Measurements from ENCODE around the gene RTN4. TPM values are rescaled to one million over a fixed set of nuclear protein-coding genes. Genes with fewer than 3 reads are reported as not detected.

Gene RTN4
- total and polyA plus RNA-seq, 2 experiments from 2014 or later: 218 to 221 TPM

GRCh38 chr2:55063713-55064323 is 13.6 kb upstream of the RTN4 start:
- no peaks in the 10 kb centered on the region for H3K9me3 Mint-ChIP-seq
- DNase-seq (ENCODE audit: low spot score): no peak
- peak; percentile 88 for ATAC-seq

GRCh38 chr2:55063226-55063625 is 13.0 kb upstream of the RTN4 start:
- Histone ChIP-seq H4K20me1 (replicated peaks; ENCODE audit: insufficient read depth) (no peaks in the 10 kb centered on the region), H3K9me2 (ENCODE audit: insufficient read depth) (no peaks in the 10 kb centered on the region), H2AFZ (no peak overlapping the region), H3K27me3 (ENCODE audit: insufficient read depth) (no peaks in the 10 kb centered on the region), H3F3A (replicated peaks; ENCODE audit: low read depth) (no peaks in the 10 kb centered on the region), H3K79me2 (replicated peaks; ENCODE audit: insufficient read depth) (no peaks in the 10 kb centered on the region), H3K27ac (ENCODE audit: low read depth) (no peak overlapping the region), H3K4me2 (no peak overlapping the region), H3K4me3 (no peak overlapping the region), H3K4me1 (ENCODE audit: insufficient read depth) (no peaks in the 10 kb centered on the region), H3K36me3 (ENCODE audit: insufficient read depth) (no peaks in the 10 kb centered on the region)
- DNase-seq (ENCODE audit: low spot score) (no peak), ATAC-seq (no peak)
- Mint-ChIP-seq H3K4me1 (no peaks in the 10 kb centered on the region), H3K27ac (no peak overlapping the region), H3K36me3 (ENCODE audit: low read depth) (no peaks in the 10 kb centered on the region), H3K4me3 (no peak overlapping the region), H3K9me3 (no peaks in the 10 kb centered on the region), H3K27me3 (ENCODE audit: insufficient read depth, low read depth, poor library complexity) (peaks cover 3% of the 10 kb centered on the region)
- TF ChIP-seq ZNF114 (CRISPR knock-in tag; IDR thresholded peaks at IDR 0.05) (no peak), ETS1 (IDR thresholded peaks at IDR 0.05) (no peak), ZNF331 (CRISPR knock-in tag; IDR thresholded peaks at IDR 0.05; ENCODE audit: low read depth) (no peak), EZH2 (IDR thresholded peaks at IDR 0.05; ENCODE audit: low read depth, unreplicated experiment) (no peak), CTCF (conservative IDR thresholded peaks at IDR 0.05; ENCODE audit: low read depth in 2 of 2) (no peak), JUNB (IDR thresholded peaks at IDR 0.05; ENCODE audit: unreplicated experiment) (no peak)

More at GRCh38 chr2:55063713-55064323, 13.6 kb upstream of the RTN4 start:
- Histone ChIP-seq H2AFZ (no peak overlapping the region; the same call in 1 of the 2 replicates), H3K27ac (ENCODE audit: low read depth) (no peak overlapping the region), H3K4me3 (no peak overlapping the region), H3K79me2 (replicated peaks; ENCODE audit: insufficient read depth) (no peaks in the 10 kb centered on the region), H3F3A (replicated peaks; ENCODE audit: low read depth) (no peaks in the 10 kb centered on the region), H3K4me1 (ENCODE audit: insufficient read depth) (no peaks in the 10 kb centered on the region), H3K4me2 (no peak overlapping the region), H3K27me3 (ENCODE audit: insufficient read depth) (no peaks in the 10 kb centered on the region), H3K9me2 (ENCODE audit: insufficient read depth) (no peaks in the 10 kb centered on the region), H4K20me1 (replicated peaks; ENCODE audit: insufficient read depth) (no peaks in the 10 kb centered on the region), H3K36me3 (ENCODE audit: insufficient read depth) (no peaks in the 10 kb centered on the region)
- no peak overlapping the region for H3K4me3 Mint-ChIP-seq
- TF ChIP-seq NANOG (IDR thresholded peaks at IDR 0.05; ENCODE audit: borderline replicate concordance) (no peak), CTCF (conservative IDR thresholded peaks at IDR 0.05; ENCODE audit: low read depth in 2 of 2) (peak; percentile 42 to 59), ETS1 (IDR thresholded peaks at IDR 0.05) (no peak), POLR2AphosphoS5 (IDR thresholded peaks at IDR 0.05; ENCODE audit: low read depth) (no peak)
- no peak overlapping the region for H3K27ac Mint-ChIP-seq
- H3K27me3 Mint-ChIP-seq (ENCODE audit: insufficient read depth, low read depth, poor library complexity): peaks cover 3% of the 10 kb centered on the region
- no peaks in the 10 kb centered on the region for H3K4me1 Mint-ChIP-seq
- H3K36me3 Mint-ChIP-seq (ENCODE audit: low read depth): no peaks in the 10 kb centered on the region

All from GM23338 (cell line).